Endothelial cell (in vitro differentiated cells): Measurements from ENCODE around the gene STMND1. TPM values are rescaled to one million over a fixed set of nuclear protein-coding genes. Genes with fewer than 3 reads are reported as not detected.
"Not testable (repeated sequence)": the region's sequence is repeated elsewhere in the genome, so short reads cannot be mapped to it uniquely, and the experiment has no call there.

ENCODE experiments used
- DNase-seq: peaks from one replicate; pipeline ENCODE4 v3.0.0; 2021; ENCODE audit warnings: low spot score
- H3K27ac Mint-ChIP-seq: one replicate; pipeline ENCODE4 v1.8.0; 2021; ENCODE audit warnings: mixed read lengths, inconsistent platforms; ENCODE audit not compliant: unreplicated experiment
- H3K27me3 Mint-ChIP-seq: one replicate; pipeline ENCODE4 v1.8.0; 2021; ENCODE audit warnings: mild to moderate bottlenecking, moderate library complexity, mixed read lengths, inconsistent platforms; ENCODE audit not compliant: unreplicated experiment
- H3K36me3 Mint-ChIP-seq: one replicate; pipeline ENCODE4 v1.8.0; 2021; ENCODE audit warnings: mild to moderate bottlenecking, low read depth, mixed read lengths, inconsistent platforms; ENCODE audit not compliant: unreplicated experiment
- H3K4me1 Mint-ChIP-seq: one replicate; pipeline ENCODE4 v1.8.0; 2021; ENCODE audit warnings: mild to moderate bottlenecking, mixed read lengths, inconsistent platforms; ENCODE audit not compliant: unreplicated experiment
- H3K4me3 Mint-ChIP-seq: one replicate; pipeline ENCODE4 v1.8.0; 2021; ENCODE audit warnings: mild to moderate bottlenecking, mixed read lengths, inconsistent platforms; ENCODE audit not compliant: unreplicated experiment
- H3K9me3 Mint-ChIP-seq: one replicate; pipeline ENCODE4 v1.8.0; 2021; ENCODE audit warnings: mixed read lengths, inconsistent platforms; ENCODE audit not compliant: unreplicated experiment
- total RNA-seq: library from RNA; stranded (reverse); fragmentation: NEBNext Ultra II Directional; extraction: Animal tissue kit (Norgen Biotek cat#: 25700); gene quantifications from one replicate; pipeline ENCODE4 v1.2.1, GENCODE V29; 2021; ENCODE audit not compliant: unreplicated experiment
- TF ChIP-seq, protein P1 (sequence below): fragments of 200-600 bp; sonication (generic); IDR thresholded peaks from one replicate; pipeline ENCODE4 v1.5.0; 2021; ENCODE audit warnings: antibody characterized with exemption; ENCODE audit not compliant: unreplicated experiment

The STMND1 gene
- total RNA-seq, 1 donor from 2014 or later = not detected

DNA sequence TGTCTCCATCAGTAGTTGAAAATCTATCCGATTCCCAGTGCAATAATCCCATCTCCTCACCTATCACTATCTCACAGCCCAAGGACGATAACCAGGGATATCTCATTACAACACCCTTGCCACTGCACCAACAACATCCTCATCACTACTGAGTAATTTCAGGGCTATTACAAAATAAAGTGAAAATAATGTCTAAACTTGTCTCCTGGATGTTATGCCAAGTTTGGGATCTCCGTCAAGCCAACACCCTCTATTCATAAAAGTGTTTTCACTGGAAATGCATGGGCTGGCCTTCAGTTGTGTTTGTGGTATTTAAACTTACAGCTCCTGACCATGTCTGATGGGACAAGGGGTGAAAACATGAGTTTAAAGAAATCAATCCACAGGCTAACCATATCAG lies 42.0 kb upstream of the STMND1 start:
- no peak overlapping the region for H3K4me3 Mint-ChIP-seq
- DNase-seq = no peak
- no peaks in the 10 kb centered on the region for H3K4me1 Mint-ChIP-seq
- TF ChIP-seq, protein P1, sequence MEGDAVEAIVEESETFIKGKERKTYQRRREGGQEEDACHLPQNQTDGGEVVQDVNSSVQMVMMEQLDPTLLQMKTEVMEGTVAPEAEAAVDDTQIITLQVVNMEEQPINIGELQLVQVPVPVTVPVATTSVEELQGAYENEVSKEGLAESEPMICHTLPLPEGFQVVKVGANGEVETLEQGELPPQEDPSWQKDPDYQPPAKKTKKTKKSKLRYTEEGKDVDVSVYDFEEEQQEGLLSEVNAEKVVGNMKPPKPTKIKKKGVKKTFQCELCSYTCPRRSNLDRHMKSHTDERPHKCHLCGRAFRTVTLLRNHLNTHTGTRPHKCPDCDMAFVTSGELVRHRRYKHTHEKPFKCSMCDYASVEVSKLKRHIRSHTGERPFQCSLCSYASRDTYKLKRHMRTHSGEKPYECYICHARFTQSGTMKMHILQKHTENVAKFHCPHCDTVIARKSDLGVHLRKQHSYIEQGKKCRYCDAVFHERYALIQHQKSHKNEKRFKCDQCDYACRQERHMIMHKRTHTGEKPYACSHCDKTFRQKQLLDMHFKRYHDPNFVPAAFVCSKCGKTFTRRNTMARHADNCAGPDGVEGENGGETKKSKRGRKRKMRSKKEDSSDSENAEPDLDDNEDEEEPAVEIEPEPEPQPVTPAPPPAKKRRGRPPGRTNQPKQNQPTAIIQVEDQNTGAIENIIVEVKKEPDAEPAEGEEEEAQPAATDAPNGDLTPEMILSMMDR = no peak
- H3K27ac Mint-ChIP-seq = no peak overlapping the region
- H3K36me3 Mint-ChIP-seq = no peaks in the 10 kb centered on the region
- no peaks in the 10 kb centered on the region for H3K9me3 Mint-ChIP-seq
- no peaks in the 10 kb centered on the region for H3K27me3 Mint-ChIP-seq

DNA sequence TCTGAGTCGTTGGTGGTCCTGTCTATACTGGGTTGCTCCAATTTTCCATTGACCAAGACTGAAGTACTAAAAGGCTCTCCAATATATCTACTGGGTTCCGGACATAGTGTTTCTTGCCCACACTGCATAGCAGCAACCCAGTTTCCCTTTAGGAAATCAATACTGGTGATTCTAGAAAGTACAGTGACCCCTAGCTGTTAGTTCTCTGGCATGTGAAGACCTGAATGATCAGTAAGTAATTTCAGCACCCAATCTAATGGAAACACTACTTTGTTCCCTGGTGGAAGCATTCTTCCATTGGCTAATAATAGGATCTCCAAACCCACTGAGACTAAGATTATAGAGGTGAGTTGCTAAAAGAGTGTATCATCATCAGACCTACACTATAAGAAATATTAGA lies 40.8 kb upstream of the STMND1 start:
- Mint-ChIP-seq H3K36me3 (no peaks in the 10 kb centered on the region), H3K4me3 (no peak overlapping the region), H3K9me3 (no peaks in the 10 kb centered on the region), H3K4me1 (no peaks in the 10 kb centered on the region), H3K27ac (no peak overlapping the region), H3K27me3 (no peaks in the 10 kb centered on the region)
- TF ChIP-seq, protein P1 = no peak
- no peak for DNase-seq

DNA sequence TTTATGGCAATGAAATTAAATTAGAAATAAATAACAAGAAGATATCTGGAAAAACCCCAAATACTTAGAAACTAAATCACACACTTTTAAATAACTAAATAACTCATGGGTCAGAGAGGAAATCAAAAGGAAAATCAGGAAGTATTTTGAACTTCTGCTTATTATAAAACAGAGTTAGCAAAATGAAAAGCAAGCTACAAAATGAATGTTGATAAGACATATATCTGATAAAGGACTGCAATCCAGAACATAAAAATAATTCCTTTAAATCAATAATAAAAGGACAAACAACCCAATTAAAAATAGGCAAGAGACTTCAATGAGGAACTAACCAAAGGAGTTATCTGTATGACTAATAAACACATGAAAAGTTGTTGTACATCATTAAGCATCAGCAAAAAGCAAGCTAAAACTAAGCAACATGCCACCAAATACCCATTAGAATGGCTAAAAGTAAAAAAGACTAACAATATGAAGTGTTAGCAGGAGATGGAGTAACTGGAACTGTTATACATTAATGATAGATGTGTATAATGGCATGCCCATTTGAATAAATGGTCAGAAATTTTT lies 38.9 kb upstream of the STMND1 start:
- Mint-ChIP-seq H3K36me3 (no peaks in the 10 kb centered on the region), H3K27ac (no peak overlapping the region), H3K9me3 (no peaks in the 10 kb centered on the region), H3K27me3 (no peaks in the 10 kb centered on the region), H3K4me3 (no peak overlapping the region), H3K4me1 (no peaks in the 10 kb centered on the region)
- no peak for DNase-seq
- TF ChIP-seq, protein P1 = no peak

DNA sequence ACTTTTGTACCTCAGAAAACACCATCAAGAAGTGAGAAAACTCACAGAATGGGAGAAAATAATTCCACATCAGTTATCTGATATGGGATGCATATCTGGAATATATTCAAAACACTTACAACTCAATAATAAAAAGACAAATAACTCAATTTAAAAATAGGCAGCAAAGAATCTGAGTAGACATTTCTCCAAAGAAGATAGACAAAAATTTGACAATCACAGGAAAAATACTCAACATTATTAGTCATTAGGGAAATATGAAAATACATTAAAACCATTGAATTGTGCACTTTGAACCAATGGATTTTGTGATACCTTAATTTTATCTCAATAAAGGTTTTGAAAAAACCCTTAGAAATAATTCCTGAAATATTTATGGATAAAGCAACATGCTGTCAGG lies 36.9 kb upstream of the STMND1 start:
- no peak overlapping the region for H3K27ac Mint-ChIP-seq
- no peak for DNase-seq
- no peaks in the 10 kb centered on the region for H3K4me1 Mint-ChIP-seq
- TF ChIP-seq, protein P1 = no peak
- peaks cover 7% of the 10 kb centered on the region for H3K9me3 Mint-ChIP-seq
- H3K27me3 Mint-ChIP-seq = no peaks in the 10 kb centered on the region
- no peaks in the 10 kb centered on the region for H3K36me3 Mint-ChIP-seq
- H3K4me3 Mint-ChIP-seq = no peak overlapping the region

DNA sequence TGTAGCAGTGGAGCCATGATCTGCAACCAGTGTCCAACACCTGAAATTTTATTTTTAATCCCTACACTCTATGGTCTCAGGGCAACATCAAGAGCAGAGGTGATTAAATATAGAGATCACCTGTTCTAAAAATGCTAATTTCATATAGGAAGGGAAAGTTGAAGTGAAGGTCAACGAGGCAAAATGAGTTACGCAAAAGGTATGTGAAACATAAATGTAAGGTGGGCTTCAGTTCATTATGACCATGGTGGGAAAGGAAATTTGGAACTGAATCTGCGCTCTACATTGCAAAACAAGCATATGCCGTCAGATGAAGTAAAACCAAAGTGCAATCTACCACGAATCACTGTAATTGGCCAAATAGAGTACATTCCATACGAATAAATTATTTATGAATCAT lies 35.2 kb upstream of the STMND1 start:
- H3K4me3 Mint-ChIP-seq = no peak overlapping the region
- H3K4me1 Mint-ChIP-seq = no peaks in the 10 kb centered on the region
- H3K9me3 Mint-ChIP-seq = peaks cover 7% of the 10 kb centered on the region
- H3K36me3 Mint-ChIP-seq = no peaks in the 10 kb centered on the region
- TF ChIP-seq, protein P1 = no peak
- no peaks in the 10 kb centered on the region for H3K27me3 Mint-ChIP-seq
- H3K27ac Mint-ChIP-seq = no peak overlapping the region
- no peak for DNase-seq

DNA sequence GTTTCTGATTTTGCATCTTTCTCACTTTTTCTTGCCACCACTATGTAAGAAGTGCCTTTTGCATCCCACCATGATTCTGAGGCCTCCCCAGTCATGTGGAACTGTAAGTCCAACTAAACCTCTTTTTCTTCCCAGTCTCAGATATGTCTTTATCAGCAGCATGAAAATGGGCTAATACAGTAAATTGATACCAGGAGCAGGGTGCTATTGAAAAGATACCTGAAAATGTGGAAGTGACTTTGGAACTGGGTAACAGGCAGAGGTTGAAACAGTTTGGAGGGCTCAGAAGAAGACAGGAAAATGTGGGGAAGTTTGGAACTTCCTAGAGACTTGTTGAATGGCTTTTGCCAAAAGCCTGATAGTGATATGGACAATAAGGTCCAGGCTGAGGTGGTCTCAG lies 32.9 kb upstream of the STMND1 start:
- H3K27ac Mint-ChIP-seq, H3K4me3 Mint-ChIP-seq, H3K9me3 Mint-ChIP-seq: not testable (repeated sequence)

DNA sequence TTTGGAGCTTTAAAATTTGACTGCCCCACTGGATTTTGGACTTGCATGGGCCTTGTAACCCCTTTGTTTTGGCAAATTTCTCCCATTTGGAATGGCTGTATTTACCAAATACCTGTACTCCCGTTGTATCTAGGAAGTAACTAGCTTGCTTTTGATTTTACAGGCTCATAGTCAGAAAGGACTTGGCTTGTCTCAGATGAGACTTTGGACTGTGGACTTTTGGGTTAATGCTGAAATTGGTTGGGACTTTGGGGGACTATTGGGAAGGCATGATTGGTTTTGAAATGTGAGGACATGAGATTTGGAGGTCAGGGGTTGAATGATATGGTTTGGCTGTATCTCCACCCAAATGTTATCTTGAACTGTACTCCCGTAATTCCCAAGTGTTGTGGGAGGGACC lies 31.4 kb upstream of the STMND1 start:
- not testable (repeated sequence) for H3K27me3 Mint-ChIP-seq, DNase-seq, H3K27ac Mint-ChIP-seq, H3K4me1 Mint-ChIP-seq, H3K36me3 Mint-ChIP-seq, H3K9me3 Mint-ChIP-seq
- H3K4me3 Mint-ChIP-seq = peak overlapping the region; percentile 33

More for the DNA sequence above, 32.9 kb upstream of the STMND1 start:
- not testable (repeated sequence) for DNase-seq, H3K27me3 Mint-ChIP-seq, H3K36me3 Mint-ChIP-seq, H3K4me1 Mint-ChIP-seq

DNA sequence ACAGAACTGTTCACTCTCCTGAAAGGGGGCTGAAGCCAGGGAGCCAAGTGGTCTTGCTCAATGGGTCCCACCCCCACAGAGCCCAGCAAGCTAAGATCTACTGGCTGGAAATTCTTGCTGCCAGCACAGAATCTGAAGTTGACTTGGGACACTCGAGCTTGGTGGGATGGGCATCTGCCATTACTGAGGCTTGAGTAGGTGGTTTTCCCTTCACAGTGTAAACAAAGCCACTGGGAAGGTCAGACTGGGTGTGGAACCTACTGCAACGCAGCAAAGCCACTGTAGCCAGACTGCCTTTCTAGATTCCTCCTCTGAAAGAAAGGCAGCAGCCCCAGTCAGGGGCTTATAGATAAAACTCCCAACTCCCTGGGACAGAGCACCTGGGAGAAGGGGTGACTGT lies 28.3 kb upstream of the STMND1 start:
- not testable (repeated sequence) for DNase-seq, H3K36me3 Mint-ChIP-seq, H3K27ac Mint-ChIP-seq, H3K9me3 Mint-ChIP-seq, H3K4me1 Mint-ChIP-seq, H3K27me3 Mint-ChIP-seq, H3K4me3 Mint-ChIP-seq
